ENCODE measurements around the gene HOXC6.

Gene HOXC6

DNA sequence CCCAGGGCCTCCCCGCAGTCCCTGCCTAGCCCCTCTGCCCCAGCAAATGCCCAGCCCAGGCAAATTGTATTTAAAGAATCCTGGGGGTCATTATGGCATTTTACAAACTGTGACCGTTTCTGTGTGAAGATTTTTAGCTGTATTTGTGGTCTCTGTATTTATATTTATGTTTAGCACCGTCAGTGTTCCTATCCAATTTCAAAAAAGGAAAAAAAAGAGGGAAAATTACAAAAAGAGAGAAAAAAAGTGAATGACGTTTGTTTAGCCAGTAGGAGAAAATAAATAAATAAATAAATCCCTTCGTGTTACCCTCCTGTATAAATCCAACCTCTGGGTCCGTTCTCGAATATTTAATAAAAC is 2.2 kb downstream of the HOXC6 start:
- no peak for DNase-seq
- TF ChIP-seq, protein P1, sequence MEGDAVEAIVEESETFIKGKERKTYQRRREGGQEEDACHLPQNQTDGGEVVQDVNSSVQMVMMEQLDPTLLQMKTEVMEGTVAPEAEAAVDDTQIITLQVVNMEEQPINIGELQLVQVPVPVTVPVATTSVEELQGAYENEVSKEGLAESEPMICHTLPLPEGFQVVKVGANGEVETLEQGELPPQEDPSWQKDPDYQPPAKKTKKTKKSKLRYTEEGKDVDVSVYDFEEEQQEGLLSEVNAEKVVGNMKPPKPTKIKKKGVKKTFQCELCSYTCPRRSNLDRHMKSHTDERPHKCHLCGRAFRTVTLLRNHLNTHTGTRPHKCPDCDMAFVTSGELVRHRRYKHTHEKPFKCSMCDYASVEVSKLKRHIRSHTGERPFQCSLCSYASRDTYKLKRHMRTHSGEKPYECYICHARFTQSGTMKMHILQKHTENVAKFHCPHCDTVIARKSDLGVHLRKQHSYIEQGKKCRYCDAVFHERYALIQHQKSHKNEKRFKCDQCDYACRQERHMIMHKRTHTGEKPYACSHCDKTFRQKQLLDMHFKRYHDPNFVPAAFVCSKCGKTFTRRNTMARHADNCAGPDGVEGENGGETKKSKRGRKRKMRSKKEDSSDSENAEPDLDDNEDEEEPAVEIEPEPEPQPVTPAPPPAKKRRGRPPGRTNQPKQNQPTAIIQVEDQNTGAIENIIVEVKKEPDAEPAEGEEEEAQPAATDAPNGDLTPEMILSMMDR (IDR thresholded peaks at IDR 0.05; ENCODE audit: low read depth, low read length, missing control alignments) = no peak
- H3K27ac ChIP-seq = no peak overlapping the region
- no peak overlapping the region for H3K4me3 ChIP-seq (ENCODE audit: low read depth, low read length)
- peaks cover 93% of the 10 kb centered on the region for H3K27me3 ChIP-seq (replicated peaks)
- in situ Hi-C loops (cut with HindIII; ENCODE audit: low pct_ligation_motif_present, low sequenced_read_pairs) = no loop called here
- no peaks in the 10 kb centered on the region for H3K36me3 ChIP-seq (replicated peaks)

DNA sequence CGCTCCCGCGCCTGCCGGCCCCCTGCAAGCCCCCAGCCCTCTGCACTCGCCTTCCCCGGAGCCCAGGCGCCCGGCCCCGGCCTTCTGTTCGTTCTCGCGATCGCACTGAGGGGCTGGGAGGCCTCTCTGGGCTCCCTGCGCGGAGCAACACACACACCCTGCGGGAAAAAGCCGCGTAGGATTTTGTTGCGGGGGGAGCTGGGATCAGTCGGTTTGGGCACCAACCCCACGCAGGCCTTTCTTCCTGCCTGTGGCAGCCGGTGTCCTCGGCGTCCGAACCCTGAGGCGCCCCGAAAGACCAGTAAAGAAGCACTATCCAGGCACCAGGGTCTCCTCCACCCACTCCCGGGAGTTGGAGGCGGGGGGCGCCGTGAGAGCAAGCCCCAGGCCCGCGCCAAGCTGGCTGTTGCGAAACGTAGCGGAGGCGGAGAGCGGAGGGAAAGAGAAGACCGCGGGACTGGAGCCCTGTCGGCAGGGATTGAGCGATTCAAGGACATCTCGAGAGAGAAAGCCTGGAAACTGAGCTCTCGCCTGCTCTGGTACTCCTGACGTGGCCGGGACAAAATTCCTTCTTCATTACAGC is 2.7 kb downstream of the HOXC6 start:
- no peak for DNase-seq
- H3K27me3 ChIP-seq (replicated peaks) = peaks cover 93% of the 10 kb centered on the region
- in situ Hi-C loops (cut with HindIII; ENCODE audit: low pct_ligation_motif_present, low sequenced_read_pairs) = no loop called here
- TF ChIP-seq, protein P1 (IDR thresholded peaks at IDR 0.05; ENCODE audit: low read depth, low read length, missing control alignments) = no peak
- H3K27ac ChIP-seq = no peak overlapping the region
- H3K4me3 ChIP-seq (ENCODE audit: low read depth, low read length) = no peak overlapping the region
- no peaks in the 10 kb centered on the region for H3K36me3 ChIP-seq (replicated peaks)

DNA sequence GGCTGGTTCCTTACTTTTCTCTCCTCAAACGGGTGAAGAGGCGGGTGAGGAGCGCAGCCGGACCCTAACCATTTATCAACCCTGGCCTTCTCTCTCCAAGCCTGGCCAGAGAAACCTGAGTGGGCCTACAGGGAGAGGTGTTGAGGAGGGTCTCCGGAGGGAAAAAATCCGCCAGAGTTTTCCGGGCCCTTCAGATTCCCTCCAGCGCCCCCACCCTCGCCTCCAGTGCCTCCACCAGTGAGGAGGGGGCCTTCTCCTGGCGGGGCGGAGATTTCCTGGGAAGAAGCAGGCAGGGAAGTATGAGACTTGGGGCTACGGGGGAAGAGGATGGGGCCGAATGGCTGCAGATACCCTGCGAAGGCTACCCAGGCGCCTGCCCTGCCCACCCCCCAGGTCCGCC is 3.2 kb downstream of the HOXC6 start:
- TF ChIP-seq, protein P1 (IDR thresholded peaks at IDR 0.05; ENCODE audit: low read depth, low read length, missing control alignments) = no peak

DNA sequence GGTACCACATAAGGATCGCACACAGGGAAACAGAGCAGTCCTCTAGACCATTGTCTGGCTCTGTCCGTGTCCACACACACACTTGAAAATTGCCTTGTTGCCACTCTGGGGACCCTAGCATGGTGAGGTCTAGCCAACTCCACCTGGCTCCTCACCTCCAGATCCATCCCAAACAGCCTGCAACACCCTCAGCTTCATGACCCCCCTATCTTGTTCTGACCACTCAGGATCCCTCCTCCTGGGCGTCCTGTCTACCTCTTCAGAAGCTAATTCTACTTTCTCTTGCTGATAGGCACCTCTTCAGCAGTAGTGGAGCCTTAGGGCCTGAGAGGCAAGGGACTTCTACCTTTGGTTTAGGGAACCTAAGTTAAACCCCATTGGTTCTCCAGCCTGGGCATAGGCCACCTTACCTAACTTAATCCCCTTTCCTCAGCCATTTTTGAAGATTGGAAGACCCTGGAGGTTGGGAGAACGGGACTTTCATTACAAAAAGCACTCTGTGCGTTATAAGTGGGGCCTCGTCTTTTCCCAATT is 3.9 kb downstream of the HOXC6 start:
- no peak for DNase-seq
- H3K27me3 ChIP-seq (replicated peaks) = peaks cover 90% of the 10 kb centered on the region
- in situ Hi-C loops (cut with HindIII; ENCODE audit: low pct_ligation_motif_present, low sequenced_read_pairs) = no loop called here
- TF ChIP-seq, protein P1 (IDR thresholded peaks at IDR 0.05; ENCODE audit: low read depth, low read length, missing control alignments) = no peak
- H3K4me3 ChIP-seq (ENCODE audit: low read depth, low read length) = no peak overlapping the region
- no peak overlapping the region for H3K27ac ChIP-seq
- H3K36me3 ChIP-seq (replicated peaks) = no peaks in the 10 kb centered on the region

More for the DNA sequence above, 3.2 kb downstream of the HOXC6 start:
- Histone ChIP-seq H3K27me3 (replicated peaks) (peaks cover 90% of the 10 kb centered on the region), H3K27ac (no peak overlapping the region), H3K4me3 (ENCODE audit: low read depth, low read length) (no peak overlapping the region), H3K36me3 (replicated peaks) (no peaks in the 10 kb centered on the region)
- in situ Hi-C loops (cut with HindIII; ENCODE audit: low pct_ligation_motif_present, low sequenced_read_pairs) = no loop called here
- DNase-seq = no peak

DNA sequence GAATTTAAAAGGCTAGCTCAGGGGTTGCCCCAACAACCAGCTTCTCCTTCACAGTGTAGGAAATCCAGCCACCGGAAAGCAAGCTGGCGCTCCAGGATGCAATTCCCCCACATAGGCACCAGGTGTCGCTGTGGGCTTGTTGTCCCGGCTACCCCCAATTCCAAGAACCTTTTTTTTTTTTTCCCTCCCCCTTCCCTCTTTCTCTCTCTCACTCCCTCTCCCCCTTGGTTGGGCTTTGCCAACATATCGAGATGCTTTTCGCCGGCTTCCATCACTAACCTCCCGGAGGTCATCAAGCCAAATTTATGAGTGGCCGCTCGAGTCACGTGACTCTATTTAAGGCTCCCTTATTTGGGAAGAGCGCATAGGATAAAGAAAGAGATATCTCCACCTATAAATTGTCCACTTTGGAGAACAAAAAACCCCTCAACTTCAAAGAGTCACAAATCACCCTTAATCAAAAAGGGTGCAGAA is 4.4 kb downstream of the HOXC6 start, which contains the start of gene HOXC5:
Gene HOXC5, plus strand, starts transcription at position 424 of the 474 bp plus-strand sequence. CDS start 73 bp downstream, outside the sequence.
- DNase-seq = peak; percentile 16
- no peak within 1 kb of the TSS for H3K4me3 ChIP-seq (ENCODE audit: low read depth, low read length)
- peaks cover 90% of the 10 kb centered on the region for H3K27me3 ChIP-seq (replicated peaks)
- TF ChIP-seq, protein P1 (IDR thresholded peaks at IDR 0.05; ENCODE audit: low read depth, low read length, missing control alignments) = peak; percentile 93
- no peaks in the 10 kb centered on the region for H3K36me3 ChIP-seq (replicated peaks)
- in situ Hi-C loops (cut with HindIII; ENCODE audit: low pct_ligation_motif_present, low sequenced_read_pairs) = no loop called here
- no peak within 1 kb of the TSS for H3K27ac ChIP-seq

All from brain microvascular endothelial cell (primary cell).